H54 (cell line): ENCODE measurements around the gene NKX1-1.

Source experiments
- DNase-seq: peaks from one replicate; pipeline ENCODE4 v3.0.0; 2011; ENCODE audit warnings: low spot score, mixed read lengths; ENCODE audit not compliant: insufficient read length
- FAIRE-seq: peaks from 3 replicates; lab custom pipeline; 2011; peaks lifted over from hg19 to GRCh38; lab: Jason Lieb, UNC
- POLR2A ChIP-seq: IDR thresholded peaks from 2 replicates; pipeline ENCODE4 v1.6.1; 2011; ENCODE audit warnings: low read depth, mild to moderate bottlenecking, low read length

NKX1-1 gene

GRCh38 chr4:1412376-1413203, 6.3 kb upstream of the NKX1-1 start:
- DNase-seq (no peak), FAIRE-seq (no peak)
- TF ChIP-seq POLR2A, result no peak

DNA sequence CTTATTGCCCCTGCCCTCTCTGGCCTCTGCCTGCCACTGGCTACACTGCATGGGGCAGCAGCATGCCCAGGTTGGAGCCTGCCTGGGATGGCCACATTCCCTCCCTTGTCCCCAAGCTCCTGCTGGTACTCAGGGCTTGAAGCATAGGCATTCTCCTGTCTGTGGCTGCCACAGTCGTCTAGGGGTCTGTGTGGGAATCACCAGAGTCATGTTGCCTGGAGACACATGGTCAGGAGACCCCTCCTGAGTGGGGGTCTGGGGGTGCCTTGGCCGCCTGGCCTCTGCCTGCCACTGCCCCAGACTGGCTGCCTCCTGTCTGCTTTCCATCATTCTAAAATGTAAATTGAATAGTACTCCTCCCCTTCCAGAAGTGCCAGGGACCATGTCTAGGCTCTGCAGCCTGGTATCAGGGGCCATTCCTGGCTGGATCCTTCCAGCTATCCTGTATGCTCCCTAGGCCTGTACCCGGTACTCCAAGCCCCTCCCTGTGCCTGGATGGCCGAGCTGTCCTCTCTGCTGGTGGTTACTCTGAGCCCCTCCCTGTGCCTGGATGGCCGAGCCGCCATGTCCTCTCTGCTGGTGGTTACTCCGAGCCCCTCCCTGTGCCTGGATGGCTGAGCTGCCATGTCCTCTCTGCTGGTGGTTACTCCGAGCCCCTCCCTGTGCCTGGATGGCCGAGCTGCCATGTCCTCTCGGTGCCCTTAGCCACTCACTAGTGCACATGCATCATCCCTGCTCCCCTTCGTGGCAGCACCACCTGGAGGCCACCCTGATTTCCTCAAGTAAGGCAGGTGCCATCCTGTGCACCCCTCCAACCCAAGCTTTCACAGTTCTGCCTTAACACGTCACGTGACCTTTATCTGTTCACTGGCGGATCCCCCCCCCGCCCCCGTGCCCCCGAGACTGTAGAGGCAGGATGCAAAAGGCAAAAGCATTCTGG, 5.5 kb upstream of the NKX1-1 start:
- no peak for DNase-seq
- FAIRE-seq, result no peak
- no peak for TF ChIP-seq POLR2A

GRCh38 chr4:1410491-1411325, 4.5 kb upstream of the NKX1-1 start:
- TF ChIP-seq POLR2A, result no peak
- FAIRE-seq (no peak), DNase-seq (no peak)

DNA sequence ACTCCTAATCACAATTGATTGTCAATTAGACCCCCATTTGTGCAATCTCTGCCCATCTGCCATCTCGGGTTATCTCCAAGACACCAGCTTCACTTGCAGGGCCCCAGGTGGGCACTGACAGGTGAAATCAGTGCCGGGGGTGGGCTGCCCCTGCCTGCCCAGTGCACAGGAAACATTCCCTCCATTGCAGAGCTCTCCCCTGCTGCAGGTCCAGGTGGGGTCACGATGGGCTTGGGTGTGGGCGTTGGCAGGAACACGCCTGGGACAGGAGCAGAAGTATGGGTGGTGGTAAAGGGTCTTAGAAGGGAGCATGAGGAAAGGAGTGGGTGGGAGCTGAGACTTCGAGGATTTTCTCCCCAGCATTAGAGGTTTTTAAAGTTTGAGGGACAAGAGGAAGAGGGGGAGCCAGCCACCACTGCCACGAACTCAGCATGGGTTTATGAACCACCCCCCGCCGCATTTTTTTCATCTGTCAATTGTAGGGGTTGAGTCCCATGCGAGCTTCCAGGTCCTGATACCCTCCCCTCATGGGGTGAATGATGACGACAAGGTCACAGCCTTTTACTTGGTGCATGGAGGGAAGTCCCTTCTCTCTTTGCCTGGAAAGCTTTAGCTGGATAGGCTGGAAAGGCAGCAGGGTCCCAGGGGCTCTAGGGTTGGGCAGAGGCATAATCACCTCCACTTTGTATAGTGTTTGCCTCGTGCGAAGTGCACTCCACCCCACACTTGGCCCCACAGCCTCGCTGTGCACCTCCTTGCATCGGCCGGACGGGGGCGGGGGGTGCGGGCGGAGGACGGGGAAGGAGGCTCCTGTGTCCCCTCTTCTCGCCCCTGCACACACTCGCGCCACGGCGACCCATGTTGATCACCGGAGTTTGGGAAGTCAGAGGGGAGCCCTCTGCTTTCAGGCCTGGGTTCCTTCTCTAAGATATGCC, 3.5 kb upstream of the NKX1-1 start:
- DNase-seq, result no peak
- TF ChIP-seq POLR2A, result no peak
- no peak for FAIRE-seq

- no peak for TF ChIP-seq POLR2A
- FAIRE-seq (no peak), DNase-seq (no peak)
Measured at GRCh38 chr4:1409079-1409478, 2.8 kb upstream of the NKX1-1 start.

DNA sequence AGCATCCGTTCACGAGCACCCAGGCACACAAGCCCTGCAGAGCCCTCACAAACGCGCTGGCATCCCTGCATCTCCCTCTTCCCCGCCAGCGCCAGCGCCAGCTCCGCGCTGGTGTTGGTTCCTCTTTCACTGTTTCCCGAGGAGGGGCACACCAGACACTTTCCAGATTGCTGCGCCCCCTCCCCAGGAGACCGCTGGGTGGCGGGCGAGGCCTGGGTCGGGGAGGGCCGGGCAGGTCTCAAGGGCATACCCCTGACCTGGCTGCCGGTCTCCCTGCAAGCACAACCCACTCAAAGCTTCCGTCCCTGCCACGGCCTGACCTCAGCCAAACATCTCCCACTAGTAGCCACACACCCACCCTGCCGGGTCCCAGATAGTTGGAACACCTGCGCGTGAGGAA, 2.2 kb upstream of the NKX1-1 start:
- no peak for TF ChIP-seq POLR2A
- no peak for FAIRE-seq
- no peak for DNase-seq

DNA sequence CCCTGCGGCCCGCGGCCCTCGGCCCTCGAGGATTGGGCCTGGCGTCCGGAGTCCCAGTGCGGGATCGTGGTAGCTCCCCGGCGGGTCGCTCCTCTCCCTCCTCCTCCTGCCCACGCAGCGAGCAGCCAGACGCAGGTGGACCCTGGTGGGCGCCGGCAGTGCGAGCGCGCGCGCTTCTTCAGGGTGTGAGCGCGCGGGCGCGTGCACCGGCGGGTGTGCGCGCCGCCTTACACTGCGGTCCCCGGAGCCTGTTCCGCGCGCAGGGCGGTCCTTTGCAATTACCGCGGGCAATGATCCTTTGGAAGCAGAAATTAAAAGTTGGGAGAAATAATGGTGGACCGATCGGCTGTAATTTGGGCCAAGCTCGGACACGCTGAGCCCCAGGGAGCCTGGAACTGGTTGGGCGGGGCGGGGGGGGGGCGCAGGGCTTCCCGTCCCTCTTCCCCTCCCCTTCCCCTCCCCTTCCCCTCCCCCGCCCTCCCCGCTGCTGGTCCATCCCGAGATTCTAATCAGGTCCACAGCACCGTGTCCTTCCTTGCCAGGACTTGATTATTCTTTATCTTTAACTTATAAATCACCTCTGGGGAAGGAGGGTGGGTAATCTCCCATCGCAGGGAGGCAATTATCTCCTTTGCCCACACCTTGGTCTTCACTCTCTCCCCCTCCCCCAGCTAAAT, 1.6 kb upstream of the NKX1-1 start:
- DNase-seq (no peak), FAIRE-seq (no peak)
- no peak for TF ChIP-seq POLR2A

DNA sequence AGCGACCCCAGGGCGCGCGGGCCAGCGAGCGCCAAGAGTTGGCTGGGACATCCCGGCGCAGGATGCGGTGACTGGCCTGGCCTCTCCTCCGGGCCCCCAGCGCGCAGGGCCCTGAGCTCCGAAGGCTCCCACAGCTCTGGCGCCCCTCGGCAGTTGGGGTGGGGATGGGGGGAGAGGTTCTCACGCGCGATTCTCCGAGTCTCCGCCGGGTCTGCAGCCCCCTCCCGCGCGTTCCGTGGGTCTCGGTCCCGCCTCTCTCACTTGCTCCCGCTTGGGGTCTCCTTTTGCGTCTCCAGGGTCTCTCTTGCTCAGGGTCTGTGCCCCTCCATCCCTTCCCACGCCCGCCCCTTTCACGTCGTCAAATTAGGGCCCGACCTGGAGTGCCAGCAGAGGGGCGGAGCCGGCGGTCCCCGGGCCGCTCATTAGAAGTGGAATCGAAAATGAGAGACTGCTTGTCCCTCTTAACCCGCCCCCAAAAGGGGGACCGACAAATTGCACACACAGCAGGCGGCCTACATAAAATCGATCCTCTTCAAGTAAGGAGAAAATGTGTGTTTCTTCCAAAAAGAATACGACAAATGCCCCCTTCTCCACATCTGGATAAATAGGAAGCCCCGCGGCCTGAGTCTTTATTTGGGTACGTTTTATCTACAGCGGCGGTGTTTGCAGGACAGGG, 877 bp upstream of the NKX1-1 start:
- DNase-seq (no peak), FAIRE-seq (no peak)
- no peak for TF ChIP-seq POLR2A

DNA sequence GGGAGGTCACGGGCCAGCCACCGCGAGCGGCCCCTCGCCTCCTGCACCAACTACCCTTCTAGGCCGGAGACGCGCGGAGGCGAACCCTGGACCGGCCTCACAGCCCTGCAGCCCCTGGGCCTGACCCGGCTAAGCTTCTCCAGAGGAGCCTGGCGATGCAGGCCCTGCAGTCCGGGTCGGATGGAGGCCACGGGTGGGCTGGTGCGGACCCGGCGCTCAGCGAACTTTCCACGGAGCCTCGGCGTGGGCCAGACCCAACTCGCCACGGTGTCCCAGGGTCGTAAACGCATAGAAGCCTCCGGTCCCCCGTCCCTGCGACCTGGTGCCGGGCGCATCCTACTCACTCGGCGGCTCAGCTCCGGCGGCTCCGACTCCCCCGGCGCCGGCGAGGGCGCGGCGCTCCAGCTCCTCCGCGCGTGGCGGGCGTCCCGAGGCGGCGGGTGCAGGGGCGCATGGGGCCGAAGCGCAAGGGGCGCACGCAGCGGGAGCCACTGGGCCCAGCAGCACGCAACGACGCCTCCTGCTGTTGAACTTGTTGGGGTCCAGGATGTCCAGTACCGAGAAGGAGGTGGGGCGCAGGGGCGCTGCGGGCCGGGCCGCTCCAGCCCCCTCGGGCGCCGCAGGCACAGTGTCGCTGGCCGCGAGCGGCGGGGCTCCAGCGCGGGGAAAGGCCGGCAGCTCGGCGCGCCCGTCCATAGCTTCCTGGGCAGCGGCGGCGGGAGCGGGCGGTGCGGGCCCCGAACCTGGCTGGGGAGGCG, 427 bp downstream of the NKX1-1 start:
- FAIRE-seq (no peak), DNase-seq (no peak)
- no peak for TF ChIP-seq POLR2A

- no peak for TF ChIP-seq POLR2A
- no peak for DNase-seq
- no peak for FAIRE-seq
Measured at GRCh38 chr4:1405254-1405635, 997 bp downstream of the NKX1-1 start.
